Tibial nerve (tissue), 4 donors: ENCODE data around the gene NDUFC1.

Source experiments
- CTCF ChIP-seq, 5 experiments: fragments of 200-600 bp in 3 of 5; fragments of 450-650 bp in 2 of 5; sonication (generic) in 3 of 5; IDR thresholded peaks; one replicate each; pipeline ENCODE4 v1.5.1; 2016 to 2019; ENCODE audit warnings: antibody characterized with exemption in 5 of 5, mild to moderate bottlenecking in 3 of 5, moderate library complexity in 2 of 5
- EP300 ChIP-seq, 2 donors: sonication (generic); formaldehyde crosslinking; IDR thresholded peaks; one replicate each; pipeline ENCODE4 v1.6.1; 2017; ENCODE audit warnings: antibody characterized with exemption in 2 of 2, mild to moderate bottlenecking in 1 of 2
- POLR2A ChIP-seq, 2 donors: fragments of 450-650 bp; IDR thresholded peaks; one replicate each; pipeline ENCODE4 v1.6.1; 2017; ENCODE audit warnings: antibody characterized with exemption in 2 of 2, mild to moderate bottlenecking in 2 of 2, moderate library complexity in 2 of 2

- TF ChIP-seq CTCF (IDR thresholded peaks at IDR 0.05) (no peak), POLR2A (IDR thresholded peaks at IDR 0.05) (no peak), EP300 (IDR thresholded peaks at IDR 0.05) (no peak)
These were observed 19.6 kb downstream of the NDUFC1 start for GRCh38 chr4:139282721-139283075.
